ENCODE results near the gene ATP5PF. TPM values are rescaled to one million over a fixed set of nuclear protein-coding genes. Genes with fewer than 3 reads are reported as not detected.

Gene ATP5PF
- 100 to 1,000 TPM; 101 to 107 TPM for total RNA-seq

GRCh38 chr21:25734904-25735645, at the start of gene ATP5PF, which contains the start of gene GABPA:
Gene ATP5PF, minus strand, starts transcription at chr21:25734904. Its CDS starts 5,110 bp downstream, at chr21:25729794.
Gene GABPA, plus strand, starts transcription at chr21:25734972. Its CDS starts 6,627 bp downstream, at chr21:25741599.

Other genes starting within 250 kb of the ATP5PF start
- gene MRPL39, start 127.4 kb downstream of the ATP5PF start, total RNA-seq, result 10 to 100 TPM; 27.1 to 28.3 TPM
- under 1 TPM; 0.29 to 0.30 TPM for gene JAM2, start 95.6 kb downstream of the ATP5PF start, total RNA-seq
- gene GABPA, start 68 bp upstream of the ATP5PF start, total RNA-seq, result 10 to 100 TPM; 24.4 to 28.3 TPM

Measured in activated naive CD4-positive, alpha-beta T cell treated with anti-CD3 and anti-CD28 coated beads, Interleukin-2, amount 10 ng/mL, durations not matched to agents 5 hours and 36 hours (primary cell).